Breast epithelium (tissue), 3 donors: ENCODE measurements around the gene IFI16.

Experiments used
- POLR2A ChIP-seq: fragments of 450-650 bp; IDR thresholded peaks from one replicate; pipeline ENCODE4 v1.6.1; 2016; ENCODE audit warnings: antibody characterized with exemption, mild to moderate bottlenecking, moderate library complexity
- TF ChIP-seq, protein P1 (sequence below), 3 donors: fragments of 450-650 bp; IDR thresholded peaks; one replicate each; pipeline ENCODE4 v1.5.1; 2016 to 2017; ENCODE audit warnings: antibody characterized with exemption in 3 of 3, mild to moderate bottlenecking in 3 of 3, moderate library complexity in 3 of 3

DNA sequence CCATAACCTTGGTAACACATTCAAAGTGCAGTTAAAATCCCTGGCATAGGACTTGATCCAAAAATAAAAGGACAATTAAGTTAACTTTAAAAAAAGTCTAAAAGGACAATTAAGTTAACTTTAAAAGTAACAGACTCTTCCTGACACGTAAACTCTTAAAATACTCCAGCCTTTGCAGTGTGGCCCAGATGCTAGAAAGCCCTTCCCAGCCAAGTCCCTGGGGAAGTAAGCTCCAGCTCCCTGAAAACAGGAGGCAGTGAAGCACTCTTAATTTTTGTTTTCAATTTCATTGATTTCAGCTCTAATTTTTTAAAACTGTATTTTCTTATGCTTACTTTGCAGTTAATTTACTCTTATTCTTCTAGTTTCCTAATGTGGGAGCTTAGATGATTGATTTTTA is 71.9 kb downstream of the IFI16 start:
- TF ChIP-seq, protein P1, sequence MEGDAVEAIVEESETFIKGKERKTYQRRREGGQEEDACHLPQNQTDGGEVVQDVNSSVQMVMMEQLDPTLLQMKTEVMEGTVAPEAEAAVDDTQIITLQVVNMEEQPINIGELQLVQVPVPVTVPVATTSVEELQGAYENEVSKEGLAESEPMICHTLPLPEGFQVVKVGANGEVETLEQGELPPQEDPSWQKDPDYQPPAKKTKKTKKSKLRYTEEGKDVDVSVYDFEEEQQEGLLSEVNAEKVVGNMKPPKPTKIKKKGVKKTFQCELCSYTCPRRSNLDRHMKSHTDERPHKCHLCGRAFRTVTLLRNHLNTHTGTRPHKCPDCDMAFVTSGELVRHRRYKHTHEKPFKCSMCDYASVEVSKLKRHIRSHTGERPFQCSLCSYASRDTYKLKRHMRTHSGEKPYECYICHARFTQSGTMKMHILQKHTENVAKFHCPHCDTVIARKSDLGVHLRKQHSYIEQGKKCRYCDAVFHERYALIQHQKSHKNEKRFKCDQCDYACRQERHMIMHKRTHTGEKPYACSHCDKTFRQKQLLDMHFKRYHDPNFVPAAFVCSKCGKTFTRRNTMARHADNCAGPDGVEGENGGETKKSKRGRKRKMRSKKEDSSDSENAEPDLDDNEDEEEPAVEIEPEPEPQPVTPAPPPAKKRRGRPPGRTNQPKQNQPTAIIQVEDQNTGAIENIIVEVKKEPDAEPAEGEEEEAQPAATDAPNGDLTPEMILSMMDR (IDR thresholded peaks at IDR 0.05), result no peak
- TF ChIP-seq POLR2A, result no peak
